Naive thymus-derived CD4-positive, alpha-beta T cell (primary cell): Measurements from ENCODE around the gene DUSP9. TPM values are rescaled to one million over a fixed set of nuclear protein-coding genes. Genes with fewer than 3 reads are reported as not detected.
"Not testable (repeated sequence)": the region's sequence is repeated elsewhere in the genome, so short reads cannot be mapped to it uniquely, and the experiment has no call there.

Experiments used
- ATAC-seq: fragments of 150-1000 bp; cut with Tn5 transposase; 2 replicates; pipeline ENCODE4 v1.10.0; 2021; ENCODE audit warnings: mild to moderate bottlenecking, moderate library complexity
- CTCF ChIA-PET: fragments of 350-600 bp; sonication (Branson Sonifier 250); formaldehyde crosslinking; loops from one replicate; lab custom pipeline; 2021; ENCODE audit warnings: antibody characterized with exemption; lab: Charles Lee
- POLR2A ChIA-PET: fragments of 350-600 bp; sonication (Branson Sonifier 250); formaldehyde crosslinking; loops from one replicate; lab custom pipeline; 2021; ENCODE audit warnings: antibody characterized with exemption, inconsistent platforms; lab: Charles Lee
- DNase-seq, 9 donors: peaks; one replicate each; pipeline versions ENCODE4 v3.0.0 to v3.0.0-alpha.2; 2020 to 2022; ENCODE audit warnings: mixed read lengths in 1 of 9
- H3K27ac ChIP-seq: one replicate; pipeline ENCODE4 v1.7.0; 2013; ENCODE audit warnings: mild to moderate bottlenecking, low read depth, low read length, moderate library complexity
- H3K27me3 ChIP-seq, 2 donors: one replicate each; pipeline ENCODE4 v1.7.0; 2013; ENCODE audit warnings: low read length in 2 of 2, mild to moderate bottlenecking in 2 of 2, moderate library complexity in 2 of 2; ENCODE audit not compliant: control insufficient read depth in 2 of 2, insufficient read depth in 2 of 2
- H3K36me3 ChIP-seq, 3 experiments: 1 replicate in 2 of 3; 2 replicates in 1 of 3; pipeline ENCODE4 v1.7.0; 2013; ENCODE audit warnings: low read length in 3 of 3, mild to moderate bottlenecking in 3 of 3, moderate library complexity in 1 of 3; ENCODE audit not compliant: insufficient read depth in 3 of 3, control insufficient read depth in 2 of 3
- H3K4me1 ChIP-seq, 2 donors: one replicate each; pipeline ENCODE4 v1.7.0; 2013; ENCODE audit warnings: low read length in 2 of 2, mild to moderate bottlenecking in 2 of 2, moderate library complexity in 1 of 2; ENCODE audit not compliant: control insufficient read depth in 2 of 2, insufficient read depth in 2 of 2
- H3K4me3 ChIP-seq: 2 replicates; pipeline ENCODE4 v1.7.0; 2013; ENCODE audit warnings: mild to moderate bottlenecking, low read length
- H3K9me3 ChIP-seq, 3 experiments: 1 replicate in 2 of 3; 2 replicates in 1 of 3; pipeline ENCODE4 v1.7.0; 2013; ENCODE audit warnings: low read length in 3 of 3; ENCODE audit not compliant: control insufficient read depth in 2 of 3
- H3K27ac Mint-ChIP-seq, 9 donors: one replicate each; pipeline ENCODE4 v1.8.0; 2020 to 2022; ENCODE audit warnings: mixed read lengths in 9 of 9, mild to moderate bottlenecking in 8 of 9, moderate library complexity in 5 of 9, inconsistent platforms in 2 of 9
- H3K27me3 Mint-ChIP-seq, 5 donors: one replicate each; pipeline ENCODE4 v1.8.0; 2021 to 2022; ENCODE audit warnings: mixed read lengths in 5 of 5, mild to moderate bottlenecking in 1 of 5
- H3K36me3 Mint-ChIP-seq, 5 donors: one replicate each; pipeline ENCODE4 v1.8.0; 2020 to 2022; ENCODE audit warnings: mixed read lengths in 5 of 5, mild to moderate bottlenecking in 3 of 5, inconsistent platforms in 1 of 5
- H3K4me1 Mint-ChIP-seq, 7 donors: one replicate each; pipeline ENCODE4 v1.8.0; 2020 to 2022; ENCODE audit warnings: mixed read lengths in 7 of 7, mild to moderate bottlenecking in 3 of 7, inconsistent platforms in 1 of 7
- H3K4me3 Mint-ChIP-seq, 10 donors: one replicate each; pipeline ENCODE4 v1.8.0; 2020 to 2022; ENCODE audit warnings: mild to moderate bottlenecking in 10 of 10, mixed read lengths in 10 of 10, moderate library complexity in 6 of 10, inconsistent platforms in 2 of 10
- H3K9me3 Mint-ChIP-seq, 11 donors: one replicate each; pipeline ENCODE4 v1.8.0; 2020 to 2022; ENCODE audit warnings: mixed read lengths in 11 of 11, mild to moderate bottlenecking in 4 of 11, inconsistent platforms in 1 of 11, moderate library complexity in 1 of 11
- intact Hi-C, 2 donors: fragments of 100-400 bp; cut with micrococcal nuclease; formaldehyde crosslinking; loops; one replicate each; pipeline ENCODE4 v1.15.1; 2023
- polyA plus RNA-seq, 2 donors: library from polyadenylated mRNA; unstranded; fragments of 300-500 nt; fragmentation: Illumina TruSeq; gene quantifications; one replicate each; pipeline ENCODE4 v1.2.3, GENCODE V29; 2021
- total RNA-seq, 6 experiments: library from RNA in 5 of 6; stranded (reverse) in 5 of 6; gene quantifications; 1 replicate in 5 of 6; 2 replicates in 1 of 6; pipeline ENCODE4 v1.2.3 and lab custom pipeline; 2021 to 2026

The DUSP9 gene
- total and polyA plus RNA-seq, 7 experiments from 2014 or later, result not detected

- H3K4me1 ChIP-seq, H3K4me1 Mint-ChIP-seq, H3K36me3 ChIP-seq, H3K36me3 Mint-ChIP-seq, ATAC-seq, H3K4me3 Mint-ChIP-seq, H3K27me3 ChIP-seq, CTCF ChIA-PET, H3K9me3 Mint-ChIP-seq, POLR2A ChIA-PET, DNase-seq, H3K27ac Mint-ChIP-seq, H3K9me3 ChIP-seq, intact Hi-C loops, H3K4me3 ChIP-seq, H3K27ac ChIP-seq: not testable (repeated sequence)
- peaks cover 0 to 14% (median 0%) of the 10 kb centered on the region in 5 donors for H3K27me3 Mint-ChIP-seq
Observed at GRCh38 chrX:153691032-153691827, 44.2 kb downstream of the DUSP9 start.

- H3K4me1 Mint-ChIP-seq, result peaks cover 0 to 3% (median 0%) of the 10 kb centered on the region in 7 donors
- intact Hi-C loops, result no loop called here
- Histone ChIP-seq H3K27me3 (no peaks in the 10 kb centered on the region), H3K4me3 (no peak overlapping the region), H3K27ac (no peak overlapping the region), H3K9me3 (no peaks in the 10 kb centered on the region), H3K4me1 (no peaks in the 10 kb centered on the region), H3K36me3 (no peaks in the 10 kb centered on the region)
- H3K9me3 Mint-ChIP-seq, result no peaks in the 10 kb centered on the region
- ATAC-seq (no peak), DNase-seq (no peak)
- no peak overlapping the region for H3K4me3 Mint-ChIP-seq
- no peak overlapping the region for H3K27ac Mint-ChIP-seq
- CTCF ChIA-PET, result no interaction called here
- peaks cover 0 to 2% (median 0%) of the 10 kb centered on the region in 5 donors for H3K36me3 Mint-ChIP-seq
- POLR2A ChIA-PET, result no interaction called here
- peaks cover 0 to 9% (median 0%) of the 10 kb centered on the region in 5 donors for H3K27me3 Mint-ChIP-seq
Observed at GRCh38 chrX:153692003-153692402, 45.0 kb downstream of the DUSP9 start.

- Mint-ChIP-seq H3K36me3 (peaks cover 0 to 8% (median 0%) of the 10 kb centered on the region in 5 donors), H3K27ac (no peak overlapping the region), H3K27me3 (peaks cover 0 to 7% (median 0%) of the 10 kb centered on the region in 5 donors), H3K9me3 (peaks cover 0 to 3% (median 0%) of the 10 kb centered on the region in 11 donors), H3K4me3 (no peak overlapping the region), H3K4me1 (peaks cover 0 to 3% (median 0%) of the 10 kb centered on the region in 7 donors)
- Histone ChIP-seq H3K36me3 (peaks cover 0 to 7% (median 0%) of the 10 kb centered on the region in 3 experiments), H3K9me3 (no peaks in the 10 kb centered on the region), H3K4me1 (no peaks in the 10 kb centered on the region), H3K27ac (no peak overlapping the region), H3K4me3 (no peak overlapping the region), H3K27me3 (no peaks in the 10 kb centered on the region)
- DNase-seq, result no peak
- ChIA-PET CTCF (no interaction called here), POLR2A (no interaction called here)
- no peak for ATAC-seq
- intact Hi-C loops, result no loop called here
Observed at GRCh38 chrX:153692611-153693156, 45.7 kb downstream of the DUSP9 start.

- intact Hi-C loops, result no loop called here
Observed at GRCh38 chrX:153693216-153694086, 46.4 kb downstream of the DUSP9 start.

GRCh38 chrX:153694256-153694655 is 47.3 kb downstream of the DUSP9 start:
- H3K4me1 Mint-ChIP-seq, H3K4me1 ChIP-seq, ATAC-seq, POLR2A ChIA-PET, H3K27me3 ChIP-seq, H3K9me3 Mint-ChIP-seq, H3K4me3 ChIP-seq, H3K27ac Mint-ChIP-seq, H3K27ac ChIP-seq, H3K27me3 Mint-ChIP-seq, H3K9me3 ChIP-seq, CTCF ChIA-PET, H3K4me3 Mint-ChIP-seq, H3K36me3 Mint-ChIP-seq, DNase-seq, intact Hi-C loops: not testable (repeated sequence)
- H3K36me3 ChIP-seq, result peaks cover 0 to 14% (median 0%) of the 10 kb centered on the region in 3 experiments

More at GRCh38 chrX:153693216-153694086, 46.4 kb downstream of the DUSP9 start:
- H3K36me3 ChIP-seq, result peaks cover 0 to 9% (median 0%) of the 10 kb centered on the region in 3 experiments
- H3K27ac Mint-ChIP-seq, result no peak overlapping the region
- H3K27me3 ChIP-seq, result no peaks in the 10 kb centered on the region
- H3K27ac ChIP-seq, result no peak overlapping the region
- no peaks in the 10 kb centered on the region for H3K4me1 ChIP-seq
- H3K4me3 ChIP-seq, result no peak overlapping the region
- ChIA-PET POLR2A (no interaction called here), CTCF (no interaction called here)
- DNase-seq (no peak), ATAC-seq (no peak)
- peaks cover 0 to 8% (median 0%) of the 10 kb centered on the region in 5 donors for H3K36me3 Mint-ChIP-seq
- no peak overlapping the region for H3K4me3 Mint-ChIP-seq
- peaks cover 0 to 3% (median 0%) of the 10 kb centered on the region in 11 donors for H3K9me3 Mint-ChIP-seq
- H3K9me3 ChIP-seq, result no peaks in the 10 kb centered on the region
- peaks cover 0 to 7% (median 0%) of the 10 kb centered on the region in 5 donors for H3K27me3 Mint-ChIP-seq
- H3K4me1 Mint-ChIP-seq, result peaks cover 0 to 3% (median 0%) of the 10 kb centered on the region in 7 donors

GRCh38 chrX:153694687-153695270 is 47.8 kb downstream of the DUSP9 start:
- Histone ChIP-seq H3K27me3 (no peaks in the 10 kb centered on the region), H3K9me3 (no peaks in the 10 kb centered on the region), H3K27ac (no peak overlapping the region), H3K4me3 (no peak overlapping the region), H3K4me1 (no peaks in the 10 kb centered on the region), H3K36me3 (peaks cover 0 to 14% (median 0%) of the 10 kb centered on the region in 3 experiments)
- no peak for ATAC-seq
- DNase-seq, result no peak
- CTCF ChIA-PET, result no interaction called here
- H3K9me3 Mint-ChIP-seq, result peaks cover 0 to 3% (median 0%) of the 10 kb centered on the region in 11 donors
- H3K27ac Mint-ChIP-seq, result no peak overlapping the region
- H3K36me3 Mint-ChIP-seq, result peaks cover 0 to 8% (median 0%) of the 10 kb centered on the region in 5 donors
- POLR2A ChIA-PET, result no interaction called here
- H3K4me3 Mint-ChIP-seq, result no peak overlapping the region
- intact Hi-C loops, result no loop called here
- H3K27me3 Mint-ChIP-seq, result peaks cover 0 to 4% (median 0%) of the 10 kb centered on the region in 5 donors
- H3K4me1 Mint-ChIP-seq, result peaks cover 0 to 3% (median 0%) of the 10 kb centered on the region in 7 donors
